ENCODE results near the gene CTNND1. TPM values are rescaled to one million over a fixed set of nuclear protein-coding genes. Genes with fewer than 3 reads are reported as not detected.

Gene CTNND1
- total and polyA plus RNA-seq, 9 of the 15 experiments (the other 6 are each of a cell fraction or from before 2014, with no cell fraction given) = 11.1 to 74.0 (median 43.3) TPM

GRCh38 chr11:57779276-57779675 lies 17.7 kb downstream of the CTNND1 start (continued):
- TF ChIP-seq ZNF318 (IDR thresholded peaks at IDR 0.05; ENCODE audit: borderline replicate concordance in 1 of 2, low read depth in 1 of 2) = no peak
- TF ChIP-seq SETDB1 (IDR thresholded peaks at IDR 0.05; ENCODE audit: low read length) = no peak
- TF ChIP-seq ESRRB (CRISPR knock-in tag; IDR thresholded peaks at IDR 0.05; ENCODE audit: borderline replicate concordance) = no peak
- TF ChIP-seq ARID1B (IDR thresholded peaks at IDR 0.05) = no peak

All from K562 (cell line).